Retinal pigment epithelial cell (primary cell): ENCODE data around the gene DGKE.

Experiments used
- DNase-seq: peaks from one replicate; pipeline ENCODE4 v3.0.0-alpha.2; 2010; ENCODE audit warnings: low read depth
- H3K4me3 ChIP-seq: 2 replicates; pipeline ENCODE4 v1.5.1; 2011; ENCODE audit warnings: mild to moderate bottlenecking, low read length, control low read depth, moderate library complexity
- CTCF ChIP-seq: conservative IDR thresholded peaks from 2 replicates; pipeline ENCODE4 v1.5.1; 2011; ENCODE audit warnings: low read depth, low read length, control low read depth, inconsistent platforms

DGKE gene

GRCh38 chr17:56894859-56895455 is 61.0 kb downstream of the DGKE start:
- H3K4me3 ChIP-seq: no peak overlapping the region
- no peak for DNase-seq
- TF ChIP-seq CTCF: no peak

- TF ChIP-seq CTCF: no peak
- H3K4me3 ChIP-seq: no peak overlapping the region
- DNase-seq: no peak
These were observed 62.4 kb downstream of the DGKE start for GRCh38 chr17:56896217-56896967.

- no peak for DNase-seq
- no peak for TF ChIP-seq CTCF
- no peak overlapping the region for H3K4me3 ChIP-seq
These were observed 63.0 kb downstream of the DGKE start for GRCh38 chr17:56896968-56897359.

- no peak for TF ChIP-seq CTCF
- H3K4me3 ChIP-seq: no peak overlapping the region
- no peak for DNase-seq
These were observed 63.9 kb downstream of the DGKE start for GRCh38 chr17:56897646-56898424.

GRCh38 chr17:56898874-56899273 is 64.9 kb downstream of the DGKE start:
- no peak for DNase-seq
- TF ChIP-seq CTCF: no peak
- H3K4me3 ChIP-seq: no peak overlapping the region

GRCh38 chr17:56899403-56899802 is 65.5 kb downstream of the DGKE start:
- DNase-seq: no peak
- no peak for TF ChIP-seq CTCF
- no peak overlapping the region for H3K4me3 ChIP-seq

GRCh38 chr17:56902348-56902747 is 68.4 kb downstream of the DGKE start:
- DNase-seq: peak; percentile 48
- no peak overlapping the region for H3K4me3 ChIP-seq

More at GRCh38 chr17:56902348-56902747, 68.4 kb downstream of the DGKE start:
- TF ChIP-seq CTCF: no peak
